ENCODE data around the gene IGFBP5.

DNA sequence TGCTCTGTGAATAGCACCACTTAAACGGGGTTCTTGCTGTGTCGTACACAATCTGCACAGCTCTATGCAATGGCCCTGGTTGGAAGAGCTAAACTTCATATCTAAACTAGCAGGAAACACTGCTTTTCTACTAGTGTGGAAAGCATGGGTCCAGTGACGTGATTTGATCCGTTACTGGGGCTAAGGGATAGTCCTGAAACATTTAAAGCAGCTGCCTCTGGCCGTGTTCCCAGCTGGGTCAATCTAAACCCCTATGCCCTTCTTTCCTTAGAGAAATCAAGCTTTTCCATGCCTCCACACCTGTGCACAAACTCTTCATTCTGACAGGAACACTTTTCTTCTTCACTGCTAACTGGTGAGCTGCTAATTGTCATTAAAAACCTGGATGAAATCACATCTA lies 5.4 kb upstream of the IGFBP5 start:
- no peak for TF ChIP-seq POLR2A (IDR thresholded peaks at IDR 0.05)
- TF ChIP-seq, protein P1, sequence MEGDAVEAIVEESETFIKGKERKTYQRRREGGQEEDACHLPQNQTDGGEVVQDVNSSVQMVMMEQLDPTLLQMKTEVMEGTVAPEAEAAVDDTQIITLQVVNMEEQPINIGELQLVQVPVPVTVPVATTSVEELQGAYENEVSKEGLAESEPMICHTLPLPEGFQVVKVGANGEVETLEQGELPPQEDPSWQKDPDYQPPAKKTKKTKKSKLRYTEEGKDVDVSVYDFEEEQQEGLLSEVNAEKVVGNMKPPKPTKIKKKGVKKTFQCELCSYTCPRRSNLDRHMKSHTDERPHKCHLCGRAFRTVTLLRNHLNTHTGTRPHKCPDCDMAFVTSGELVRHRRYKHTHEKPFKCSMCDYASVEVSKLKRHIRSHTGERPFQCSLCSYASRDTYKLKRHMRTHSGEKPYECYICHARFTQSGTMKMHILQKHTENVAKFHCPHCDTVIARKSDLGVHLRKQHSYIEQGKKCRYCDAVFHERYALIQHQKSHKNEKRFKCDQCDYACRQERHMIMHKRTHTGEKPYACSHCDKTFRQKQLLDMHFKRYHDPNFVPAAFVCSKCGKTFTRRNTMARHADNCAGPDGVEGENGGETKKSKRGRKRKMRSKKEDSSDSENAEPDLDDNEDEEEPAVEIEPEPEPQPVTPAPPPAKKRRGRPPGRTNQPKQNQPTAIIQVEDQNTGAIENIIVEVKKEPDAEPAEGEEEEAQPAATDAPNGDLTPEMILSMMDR (IDR thresholded peaks at IDR 0.05) = no peak
- no peak for TF ChIP-seq POLR2AphosphoS5 (IDR thresholded peaks at IDR 0.05)

All from breast epithelium (tissue), 3 donors.